ENCODE data around the gene SIDT2. TPM values are rescaled to one million over a fixed set of nuclear protein-coding genes. Genes with fewer than 3 reads are reported as not detected.
A peak's percentile ranks its signal among the peaks of the same experiment; 100 is the strongest.

The SIDT2 gene
- total RNA-seq, 1 donor from 2014 or later = 190 TPM

- no peak overlapping the region for H3K27ac ChIP-seq
- H3K9me3 ChIP-seq = no peaks in the 10 kb centered on the region
- H3K36me3 ChIP-seq = peaks cover 92% of the 10 kb centered on the region
- no peaks in the 10 kb centered on the region for H3K27me3 ChIP-seq (ENCODE audit: low read depth)
- intact Hi-C loops (cut with DNase I) = no loop called here
- DNase-seq (peak; percentile 37), ATAC-seq (no peak)
- H3K4me1 ChIP-seq = peaks cover 5% of the 10 kb centered on the region
- no peak overlapping the region for H3K4me3 ChIP-seq
- TF ChIP-seq CTCF (IDR thresholded peaks at IDR 0.05) = no peak
Measured at GRCh38 chr11:117192401-117192875, 13.9 kb downstream of the SIDT2 start.

- Histone ChIP-seq H3K27me3 (ENCODE audit: low read depth) (no peaks in the 10 kb centered on the region), H3K4me3 (no peak overlapping the region), H3K27ac (no peak overlapping the region), H3K4me1 (peaks cover 13% of the 10 kb centered on the region), H3K9me3 (no peaks in the 10 kb centered on the region), H3K36me3 (peaks cover 83% of the 10 kb centered on the region)
- intact Hi-C loops (cut with DNase I) = no loop called here
- DNase-seq (peak; percentile 38), ATAC-seq (no peak)
- TF ChIP-seq CTCF (IDR thresholded peaks at IDR 0.05) = no peak
Measured at GRCh38 chr11:117193130-117194020, 14.8 kb downstream of the SIDT2 start.

GRCh38 chr11:117194267-117194666 lies 15.7 kb downstream of the SIDT2 start:
- no peak overlapping the region for H3K4me3 ChIP-seq
- H3K4me1 ChIP-seq = peaks cover 18% of the 10 kb centered on the region
- DNase-seq (peak; percentile 9), ATAC-seq (no peak)
- H3K36me3 ChIP-seq = peaks cover 74% of the 10 kb centered on the region
- intact Hi-C loops (cut with DNase I) = no loop called here
- no peaks in the 10 kb centered on the region for H3K27me3 ChIP-seq (ENCODE audit: low read depth)
- no peak overlapping the region for H3K27ac ChIP-seq
- TF ChIP-seq CTCF (IDR thresholded peaks at IDR 0.05) = no peak
- H3K9me3 ChIP-seq = no peaks in the 10 kb centered on the region

GRCh38 chr11:117195258-117195657 lies 16.7 kb downstream of the SIDT2 start:
- peaks cover 64% of the 10 kb centered on the region for H3K36me3 ChIP-seq
- intact Hi-C loops (cut with DNase I) = no loop called here

GRCh38 chr11:117195761-117196160 lies 17.2 kb downstream of the SIDT2 start:
- Histone ChIP-seq H3K9me3 (no peaks in the 10 kb centered on the region), H3K27ac (no peak overlapping the region), H3K36me3 (peaks cover 60% of the 10 kb centered on the region), H3K4me1 (peaks cover 13% of the 10 kb centered on the region), H3K4me3 (no peak overlapping the region), H3K27me3 (ENCODE audit: low read depth) (no peaks in the 10 kb centered on the region)
- no peak for TF ChIP-seq CTCF (IDR thresholded peaks at IDR 0.05)
- intact Hi-C loops (cut with DNase I) = no loop called here
- ATAC-seq = no peak
- peak; percentile 43 for DNase-seq

More at GRCh38 chr11:117195258-117195657, 16.7 kb downstream of the SIDT2 start:
- ATAC-seq (no peak), DNase-seq (peak; percentile 43)
- H3K27me3 ChIP-seq (ENCODE audit: low read depth) = no peaks in the 10 kb centered on the region
- H3K9me3 ChIP-seq = no peaks in the 10 kb centered on the region
- H3K27ac ChIP-seq = no peak overlapping the region
- TF ChIP-seq CTCF (IDR thresholded peaks at IDR 0.05) = no peak
- no peak overlapping the region for H3K4me3 ChIP-seq
- H3K4me1 ChIP-seq = peaks cover 13% of the 10 kb centered on the region
